Measurements from ENCODE around the gene ZNF423. TPM values are rescaled to one million over a fixed set of nuclear protein-coding genes. Genes with fewer than 3 reads are reported as not detected.

The ZNF423 gene
- total RNA-seq, 1 experiment from 2014 or later, result 0.49 TPM

GRCh38 chr16:49773534-49774475 is 82.1 kb downstream of the ZNF423 start:
- ChIA-PET POLR2A (no interaction called here), CTCF (no interaction called here)
- no TSS peak for BruUV-seq (replicated peaks)
- Histone ChIP-seq H3K27ac (ENCODE audit: low read length) (no peak overlapping the region), H3K4me3 (ENCODE audit: low read depth in 2 of 2, low read length in 2 of 2) (no peak overlapping the region), H3K36me3 (ENCODE audit: control insufficient read depth, insufficient read depth, low read length) (no peaks in the 10 kb centered on the region), H3K4me1 (ENCODE audit: control insufficient read depth, insufficient read depth, low read length) (no peaks in the 10 kb centered on the region), H3K9me3 (ENCODE audit: control insufficient read depth, insufficient read depth, low read depth, low read length) (no peaks in the 10 kb centered on the region), H3K27me3 (ENCODE audit: control insufficient read depth, insufficient read depth, low read length) (no peaks in the 10 kb centered on the region)
- ATAC-seq, result no peak
- no peak for TF ChIP-seq REST (IDR thresholded peaks at IDR 0.05; ENCODE audit: insufficient read depth in 1 of 2, low read depth in 2 of 2, low read length in 1 of 2)
- TF ChIP-seq TCF7L2 (IDR thresholded peaks at IDR 0.05; ENCODE audit: low read depth, low read length), result no peak
- no peak for TF ChIP-seq SIN3A (IDR thresholded peaks at IDR 0.05; ENCODE audit: borderline replicate concordance, insufficient read depth, low read depth, low read length)
- TF ChIP-seq POLR2AphosphoS5 (IDR thresholded peaks at IDR 0.05; ENCODE audit: low read depth, low read length), result no peak
- TF ChIP-seq CTCF (IDR thresholded peaks at IDR 0.05), result no peak
- in situ Hi-C loops (cut with HindIII; ENCODE audit: low pct_unique_long_range_greater_than_20kb, low sequenced_read_pairs), result no loop called here
- DNase-seq (ENCODE audit: low read depth, low spot score), result no peak
- intact Hi-C loops (cut with micrococcal nuclease; ENCODE audit: unreplicated experiment), result no loop called here

- Histone ChIP-seq H3K9me3 (ENCODE audit: control insufficient read depth, insufficient read depth, low read depth, low read length) (no peaks in the 10 kb centered on the region), H3K4me1 (ENCODE audit: control insufficient read depth, insufficient read depth, low read length) (no peaks in the 10 kb centered on the region), H3K27me3 (ENCODE audit: control insufficient read depth, insufficient read depth, low read length) (no peaks in the 10 kb centered on the region), H3K27ac (ENCODE audit: low read length) (no peak overlapping the region), H3K4me3 (ENCODE audit: low read depth in 2 of 2, low read length in 2 of 2) (no peak overlapping the region), H3K36me3 (ENCODE audit: control insufficient read depth, insufficient read depth, low read length) (no peaks in the 10 kb centered on the region)
- no peak for ATAC-seq
- TF ChIP-seq TCF7L2 (IDR thresholded peaks at IDR 0.05; ENCODE audit: low read depth, low read length) (no peak), REST (IDR thresholded peaks at IDR 0.05; ENCODE audit: insufficient read depth in 1 of 2, low read depth in 2 of 2, low read length in 1 of 2) (no peak), SIN3A (IDR thresholded peaks at IDR 0.05; ENCODE audit: borderline replicate concordance, insufficient read depth, low read depth, low read length) (no peak), CTCF (IDR thresholded peaks at IDR 0.05) (no peak), POLR2AphosphoS5 (IDR thresholded peaks at IDR 0.05; ENCODE audit: low read depth, low read length) (no peak)
- ChIA-PET CTCF (no interaction called here), POLR2A (no interaction called here)
- DNase-seq (ENCODE audit: low read depth, low spot score), result no peak
- in situ Hi-C loops (cut with HindIII; ENCODE audit: low pct_unique_long_range_greater_than_20kb, low sequenced_read_pairs), result no loop called here
- BruUV-seq (replicated peaks), result no TSS peak
- intact Hi-C loops (cut with micrococcal nuclease; ENCODE audit: unreplicated experiment), result no loop called here
These were observed 87.9 kb downstream of the ZNF423 start for GRCh38 chr16:49767998-49768397.
